Karpas-422 (cell line): Measurements from ENCODE around the gene PGBD5. TPM values are rescaled to one million over a fixed set of nuclear protein-coding genes. Genes with fewer than 3 reads are reported as not detected.

Experiments
- DNase-seq: peaks from one replicate; pipeline ENCODE4 v3.0.0-alpha.2; 2015
- H2AFZ ChIP-seq: fragments of 200-600 bp; sonication (generic); 2 replicates; pipeline ENCODE4 v1.6.1; 2014; ENCODE audit warnings: antibody characterized with exemption, low read length, mixed read lengths
- H3K27ac ChIP-seq: fragments of 200-600 bp; sonication (generic); 2 replicates; pipeline ENCODE4 v1.5.1; 2014; ENCODE audit warnings: mild to moderate bottlenecking, low read length, moderate library complexity
- H3K27me3 ChIP-seq: fragments of 200-600 bp; sonication (generic); 2 replicates; pipeline ENCODE4 v1.6.1; 2014; ENCODE audit warnings: low read length, mixed read lengths
- H3K36me3 ChIP-seq: fragments of 200-600 bp; sonication (generic); 2 replicates; pipeline ENCODE4 v1.6.1; 2014; ENCODE audit warnings: low read length, mixed read lengths; ENCODE audit not compliant: insufficient read depth
- H3K4me1 ChIP-seq: fragments of 200-600 bp; sonication (generic); 2 replicates; pipeline ENCODE4 v1.6.1; 2014; ENCODE audit warnings: mild to moderate bottlenecking, low read length, mixed read lengths
- H3K4me2 ChIP-seq: fragments of 200-600 bp; sonication (generic); 2 replicates; pipeline ENCODE4 v1.6.1; 2014; ENCODE audit warnings: low read length, low read depth, mild to moderate bottlenecking; ENCODE audit not compliant: poor library complexity, severe bottlenecking
- H3K4me3 ChIP-seq: fragments of 200-600 bp; sonication (generic); 2 replicates; pipeline ENCODE4 v1.5.1; 2014; ENCODE audit warnings: mild to moderate bottlenecking, antibody characterized with exemption, low read length, mixed read lengths
- H3K79me2 ChIP-seq: fragments of 200-600 bp; sonication (generic); 2 replicates; pipeline ENCODE4 v1.6.1; 2014; ENCODE audit warnings: mild to moderate bottlenecking, low read length, mixed read lengths
- H3K9ac ChIP-seq: fragments of 200-600 bp; sonication (generic); 2 replicates; pipeline ENCODE4 v1.6.0; 2014; ENCODE audit warnings: low read length
- H3K9me2 ChIP-seq: fragments of 200-600 bp; sonication (generic), shearing (Covaris generic); replicated peaks from 2 replicates; pipeline ENCODE4 v1.6.0; 2014; ENCODE audit warnings: mild to moderate bottlenecking, low read length, moderate library complexity; ENCODE audit not compliant: insufficient read depth
- H3K9me3 ChIP-seq: fragments of 300-700, 200-600 bp; sonication (generic); 2 replicates; pipeline ENCODE4 v1.6.1; 2014; ENCODE audit warnings: low read length, mixed read lengths
- H4K20me1 ChIP-seq: fragments of 200-600 bp; sonication (generic); 2 replicates; pipeline ENCODE4 v1.6.1; 2014; ENCODE audit warnings: mild to moderate bottlenecking, antibody characterized with exemption, low read length, low read depth; ENCODE audit not compliant: insufficient read depth
- total RNA-seq: library from RNA; depleted of rRNA; stranded (reverse); fragments of >200 nt; shearing (Covaris generic); gene quantifications from 2 replicates; pipeline ENCODE4 v1.2.3, GENCODE V29; 2014; ENCODE audit warnings: low replicate concordance

Gene PGBD5
- total RNA-seq, 1 experiment from 2014 or later, result not detected

DNA sequence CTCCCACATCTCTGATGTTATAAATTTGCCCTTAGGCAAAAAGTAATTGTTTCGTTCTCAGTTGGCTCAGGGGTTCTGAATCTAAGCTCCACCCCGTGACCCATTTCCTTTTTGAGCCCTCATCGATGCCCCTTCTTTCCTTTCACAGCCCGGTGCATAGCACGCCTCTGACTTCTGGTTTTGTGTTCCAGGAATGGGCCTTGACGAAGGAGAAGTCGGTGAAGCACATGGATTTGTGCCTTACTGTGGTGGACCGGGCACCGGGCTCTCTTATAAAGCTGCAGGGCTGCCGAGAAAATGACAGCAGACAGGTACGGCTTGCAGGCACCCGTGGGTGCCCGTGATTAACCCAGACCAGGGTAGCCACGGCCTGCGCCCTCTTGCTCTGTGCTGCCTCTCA is 151.9 kb downstream of the PGBD5 start:
- Histone ChIP-seq H3K27ac (no peak overlapping the region), H3K9ac (no peak overlapping the region), H3K9me2 (no peaks in the 10 kb centered on the region), H2AFZ (no peak overlapping the region), H3K79me2 (no peaks in the 10 kb centered on the region), H3K4me1 (no peaks in the 10 kb centered on the region), H3K36me3 (no peaks in the 10 kb centered on the region), H3K4me2 (no peak overlapping the region), H3K4me3 (no peak overlapping the region), H4K20me1 (no peaks in the 10 kb centered on the region), H3K27me3 (no peaks in the 10 kb centered on the region), H3K9me3 (no peaks in the 10 kb centered on the region)
- no peak for DNase-seq

- H3K27ac ChIP-seq, result no peak overlapping the region
- H3K9ac ChIP-seq, result no peak overlapping the region
- no peak overlapping the region for H3K4me3 ChIP-seq
- DNase-seq, result no peak
- no peaks in the 10 kb centered on the region for H4K20me1 ChIP-seq
- H3K79me2 ChIP-seq, result no peaks in the 10 kb centered on the region
- no peaks in the 10 kb centered on the region for H3K4me1 ChIP-seq
- H3K36me3 ChIP-seq, result no peaks in the 10 kb centered on the region
- no peaks in the 10 kb centered on the region for H3K27me3 ChIP-seq
- H2AFZ ChIP-seq, result no peak overlapping the region
- no peak overlapping the region for H3K4me2 ChIP-seq
- H3K9me3 ChIP-seq, result no peaks in the 10 kb centered on the region
- H3K9me2 ChIP-seq, result no peaks in the 10 kb centered on the region
Observed at GRCh38 chr1:230273141-230273710, 152.9 kb downstream of the PGBD5 start.

DNA sequence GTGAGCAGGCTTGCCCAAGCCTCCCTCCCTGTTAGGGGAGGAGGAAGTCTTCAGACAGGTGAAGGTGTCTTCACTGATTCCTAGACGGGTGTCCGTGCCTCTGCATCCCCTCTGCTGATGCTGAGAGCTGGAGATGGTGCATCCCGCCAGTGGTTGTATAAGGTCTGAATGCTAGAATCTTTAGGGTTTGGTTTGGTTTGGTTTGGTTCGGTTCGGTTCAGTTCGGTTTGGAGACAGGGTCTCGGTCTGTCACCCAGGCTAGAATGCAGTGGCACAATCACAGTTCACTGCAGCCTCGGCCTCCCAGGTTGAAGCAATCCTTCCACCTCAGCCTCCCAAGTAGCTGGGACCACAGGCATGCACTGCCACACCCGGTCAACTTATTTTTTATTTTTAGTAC is 153.6 kb downstream of the PGBD5 start:
- Histone ChIP-seq H4K20me1 (no peaks in the 10 kb centered on the region), H3K9me2 (no peaks in the 10 kb centered on the region), H3K36me3 (no peaks in the 10 kb centered on the region), H2AFZ (no peak overlapping the region), H3K9me3 (no peaks in the 10 kb centered on the region), H3K4me2 (no peak overlapping the region), H3K4me1 (no peaks in the 10 kb centered on the region), H3K9ac (no peak overlapping the region), H3K79me2 (no peaks in the 10 kb centered on the region), H3K27me3 (no peaks in the 10 kb centered on the region), H3K27ac (no peak overlapping the region), H3K4me3 (no peak overlapping the region)
- no peak for DNase-seq

- no peak overlapping the region for H3K4me2 ChIP-seq
- H3K9me3 ChIP-seq, result no peaks in the 10 kb centered on the region
- H3K27ac ChIP-seq, result no peak overlapping the region
- H3K9ac ChIP-seq, result no peak overlapping the region
- no peaks in the 10 kb centered on the region for H3K27me3 ChIP-seq
- H2AFZ ChIP-seq, result no peak overlapping the region
- no peaks in the 10 kb centered on the region for H3K9me2 ChIP-seq
- no peaks in the 10 kb centered on the region for H4K20me1 ChIP-seq
- H3K79me2 ChIP-seq, result no peaks in the 10 kb centered on the region
- H3K36me3 ChIP-seq, result no peaks in the 10 kb centered on the region
- H3K4me3 ChIP-seq, result no peak overlapping the region
- DNase-seq, result no peak
- no peaks in the 10 kb centered on the region for H3K4me1 ChIP-seq
Observed at GRCh38 chr1:230271300-230272035, 154.7 kb downstream of the PGBD5 start.

DNA sequence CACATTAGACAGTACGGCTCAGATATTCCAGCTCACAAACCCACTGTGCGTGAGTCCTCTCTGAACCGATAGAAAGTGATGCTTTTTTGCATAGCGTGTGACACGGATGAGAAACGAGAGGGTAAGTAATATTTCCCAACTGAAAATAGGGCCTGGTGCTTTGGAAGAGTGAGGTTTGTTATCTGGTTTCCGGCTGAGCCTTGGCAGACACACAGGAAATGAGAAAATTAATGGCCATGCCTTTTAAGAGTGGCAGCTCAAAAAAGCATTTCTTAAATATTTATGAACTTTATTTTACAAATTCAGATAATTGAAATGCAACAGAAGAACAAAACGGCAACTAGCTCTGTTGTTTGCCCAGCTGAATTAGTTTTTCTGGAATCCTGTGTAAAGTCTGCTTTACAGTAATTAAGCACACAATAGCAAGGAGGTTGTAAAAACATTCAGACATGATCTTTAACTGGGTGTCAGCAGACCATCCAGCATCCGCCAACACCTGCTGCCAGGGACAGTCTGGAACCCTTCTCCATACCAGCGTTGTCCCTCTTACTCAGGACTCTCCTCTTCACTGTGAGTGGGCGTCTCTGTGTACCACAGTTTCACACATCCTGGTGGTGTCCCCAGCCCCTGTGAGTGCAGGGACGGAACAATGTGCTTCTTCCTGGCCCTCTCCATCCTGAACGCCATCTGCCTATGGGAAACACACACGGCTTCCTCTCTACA is 155.4 kb downstream of the PGBD5 start:
- no peaks in the 10 kb centered on the region for H3K27me3 ChIP-seq
- no peaks in the 10 kb centered on the region for H3K9me2 ChIP-seq
- no peak overlapping the region for H3K27ac ChIP-seq
- H3K4me3 ChIP-seq, result no peak overlapping the region
- no peak for DNase-seq
- no peaks in the 10 kb centered on the region for H3K4me1 ChIP-seq
- no peak overlapping the region for H2AFZ ChIP-seq
- H4K20me1 ChIP-seq, result no peaks in the 10 kb centered on the region
- H3K9ac ChIP-seq, result no peak overlapping the region
- no peaks in the 10 kb centered on the region for H3K36me3 ChIP-seq
- H3K9me3 ChIP-seq, result no peaks in the 10 kb centered on the region
- no peak overlapping the region for H3K4me2 ChIP-seq
- no peaks in the 10 kb centered on the region for H3K79me2 ChIP-seq

DNA sequence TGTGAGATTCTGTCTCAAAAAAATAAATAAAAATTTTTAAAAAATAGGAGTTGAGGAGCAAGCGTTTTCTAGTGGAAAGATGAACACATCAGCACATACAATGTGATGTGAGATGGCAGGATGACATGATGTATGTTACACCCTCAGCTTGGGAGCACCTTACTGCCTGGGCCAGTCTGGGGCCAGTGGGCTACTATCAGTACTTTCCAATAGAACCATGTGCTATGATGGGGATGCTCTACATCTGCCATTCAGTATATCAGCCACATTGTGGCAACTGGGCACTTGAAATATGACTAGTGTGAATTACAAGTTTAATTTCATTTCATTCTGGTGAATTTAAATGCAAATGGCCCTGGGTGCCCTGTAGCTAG is 156.0 kb downstream of the PGBD5 start:
- H3K79me2 ChIP-seq, result no peaks in the 10 kb centered on the region
- H3K9ac ChIP-seq, result no peak overlapping the region
- H3K27ac ChIP-seq, result no peak overlapping the region
- H4K20me1 ChIP-seq, result no peaks in the 10 kb centered on the region
- no peak overlapping the region for H2AFZ ChIP-seq
- no peaks in the 10 kb centered on the region for H3K9me2 ChIP-seq
- no peaks in the 10 kb centered on the region for H3K27me3 ChIP-seq
- no peaks in the 10 kb centered on the region for H3K9me3 ChIP-seq
- no peak overlapping the region for H3K4me3 ChIP-seq
- no peaks in the 10 kb centered on the region for H3K36me3 ChIP-seq
- no peak for DNase-seq
- H3K4me1 ChIP-seq, result no peaks in the 10 kb centered on the region
- no peak overlapping the region for H3K4me2 ChIP-seq

- no peaks in the 10 kb centered on the region for H3K79me2 ChIP-seq
- no peaks in the 10 kb centered on the region for H3K9me2 ChIP-seq
- no peak overlapping the region for H3K27ac ChIP-seq
- H3K9me3 ChIP-seq, result no peaks in the 10 kb centered on the region
- no peaks in the 10 kb centered on the region for H3K27me3 ChIP-seq
- H4K20me1 ChIP-seq, result no peaks in the 10 kb centered on the region
- H3K4me3 ChIP-seq, result no peak overlapping the region
- H3K9ac ChIP-seq, result no peak overlapping the region
- no peak for DNase-seq
- H2AFZ ChIP-seq, result no peak overlapping the region
- no peak overlapping the region for H3K4me2 ChIP-seq
- no peaks in the 10 kb centered on the region for H3K4me1 ChIP-seq
- no peaks in the 10 kb centered on the region for H3K36me3 ChIP-seq
Observed at GRCh38 chr1:230268371-230269170, 157.6 kb downstream of the PGBD5 start.
